ENCODE measurements around the gene MRPS18C.
"Not testable (repeated sequence)": the region's sequence is repeated elsewhere in the genome, so short reads cannot be mapped to it uniquely, and the experiment has no call there.

Gene MRPS18C

DNA sequence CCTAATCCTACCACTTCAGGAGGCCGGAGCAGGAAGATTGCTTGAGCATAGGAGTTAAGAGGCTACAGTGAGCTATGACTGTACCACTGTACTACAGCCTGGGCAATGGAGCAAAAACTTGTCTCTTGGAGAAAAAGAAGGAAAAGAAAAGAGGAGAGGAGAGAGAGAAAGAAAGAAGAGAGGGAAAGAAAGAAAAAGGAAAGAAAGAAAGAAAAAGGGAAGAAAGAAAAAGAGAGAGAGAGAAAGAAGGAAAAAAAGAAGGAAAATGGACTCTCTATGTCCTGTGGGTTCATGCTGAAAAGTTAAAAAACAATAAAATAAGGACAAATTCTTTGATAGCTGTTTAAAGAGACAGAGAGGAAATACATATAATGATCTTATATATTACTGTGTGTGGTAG is 42.3 kb downstream of the MRPS18C start:
- DNase-seq = no peak

DNA sequence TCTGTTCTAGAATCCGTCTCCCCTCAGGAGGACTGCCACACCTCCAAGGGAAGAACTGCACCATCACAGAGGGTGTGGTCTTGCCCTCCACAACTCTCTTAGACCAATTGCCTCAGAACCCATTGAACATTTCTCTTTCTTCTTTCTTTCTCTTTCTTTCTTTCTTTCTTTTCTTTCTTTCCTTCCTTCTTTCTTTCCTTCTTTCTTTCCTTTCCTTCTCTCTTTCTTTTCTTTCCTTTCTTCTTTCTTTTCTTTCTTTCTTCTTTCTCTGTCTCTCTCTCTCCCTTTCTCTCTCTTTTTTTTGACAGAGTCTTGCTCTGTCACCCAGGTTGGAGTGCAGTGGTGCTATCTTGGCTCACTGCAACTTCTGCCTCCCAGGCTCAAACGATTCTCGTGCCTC is 45.8 kb downstream of the MRPS18C start:
- DNase-seq = not testable (repeated sequence)

- DNase-seq = no peak
Measured at GRCh38 chr4:83503974-83504373, 48.1 kb downstream of the MRPS18C start.

DNA sequence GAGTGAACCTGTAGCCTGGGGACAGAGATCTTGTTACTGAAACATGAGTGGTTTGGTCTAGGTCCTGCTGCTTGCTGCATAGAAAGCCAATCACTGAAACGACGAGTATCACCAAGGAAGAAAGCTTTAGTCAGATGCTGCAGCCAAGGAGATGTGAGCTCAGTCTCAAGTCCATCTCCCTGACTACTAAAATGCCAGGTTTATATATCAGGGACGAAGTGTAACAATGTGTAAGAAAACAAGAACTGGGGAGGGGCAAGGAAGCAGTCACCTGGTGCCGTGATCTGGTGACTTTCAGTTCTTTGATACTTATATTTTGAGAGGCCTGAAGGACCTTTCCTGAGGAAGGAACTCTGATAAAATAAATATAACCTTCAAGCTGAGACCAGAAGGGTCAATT is 48.6 kb downstream of the MRPS18C start:
- DNase-seq = no peak

- DNase-seq = no peak
Measured at GRCh38 chr4:83504996-83505395, 49.1 kb downstream of the MRPS18C start.

- DNase-seq = not testable (repeated sequence)
Measured at GRCh38 chr4:83509156-83509585, 53.3 kb downstream of the MRPS18C start.

DNA sequence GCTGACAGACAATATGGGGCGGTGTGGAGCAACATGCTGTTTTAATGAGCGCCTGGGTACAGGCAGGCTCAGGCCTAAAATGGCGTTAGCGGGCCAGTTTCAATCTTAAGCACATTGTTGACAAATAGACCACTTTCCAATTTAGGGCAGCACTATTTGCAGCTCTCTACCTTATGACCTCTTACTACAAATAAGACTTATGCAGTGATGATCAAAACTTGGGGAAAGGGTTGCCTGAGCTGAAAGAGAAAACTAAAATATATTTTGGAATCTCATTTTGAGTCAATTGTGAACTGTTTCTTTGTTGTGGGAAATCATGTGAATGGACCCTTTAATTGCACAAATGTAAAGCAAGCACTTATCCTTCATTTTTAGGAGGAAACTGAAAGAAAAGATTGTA is 54.6 kb downstream of the MRPS18C start:
- no peak for DNase-seq
